Naive B cell (primary cell): ENCODE data around the gene SNHG17. TPM values are rescaled to one million over a fixed set of nuclear protein-coding genes. Genes with fewer than 3 reads are reported as not detected.

Source experiments
- ATAC-seq, 2 donors: fragments of 150-1000 bp; cut with Tn5 transposase; 2 replicates each; pipeline ENCODE4 v1.10.0; 2021; ENCODE audit warnings: low read depth in 2 of 2, mild to moderate bottlenecking in 2 of 2, moderate library complexity in 2 of 2
- DNase-seq: peaks from one replicate; pipeline ENCODE4 v3.0.0; 2022
- H3K27ac Mint-ChIP-seq, 6 donors: one replicate each; pipeline ENCODE4 v1.8.0; 2020 to 2022; ENCODE audit warnings: mild to moderate bottlenecking in 6 of 6, mixed read lengths in 6 of 6, moderate library complexity in 5 of 6, inconsistent platforms in 2 of 6
- H3K27me3 Mint-ChIP-seq, 3 donors: one replicate each; pipeline ENCODE4 v1.8.0; 2021 to 2022; ENCODE audit warnings: mixed read lengths in 3 of 3, mild to moderate bottlenecking in 1 of 3
- H3K36me3 Mint-ChIP-seq, 2 donors: one replicate each; pipeline ENCODE4 v1.8.0; 2020 to 2022; ENCODE audit warnings: mixed read lengths in 2 of 2, inconsistent platforms in 1 of 2, mild to moderate bottlenecking in 1 of 2
- H3K4me1 Mint-ChIP-seq, 3 donors: one replicate each; pipeline ENCODE4 v1.8.0; 2020 to 2022; ENCODE audit warnings: mixed read lengths in 3 of 3, inconsistent platforms in 1 of 3, mild to moderate bottlenecking in 1 of 3, moderate library complexity in 1 of 3
- H3K4me3 Mint-ChIP-seq, 8 donors: one replicate each; pipeline ENCODE4 v1.8.0; 2020 to 2022; ENCODE audit warnings: mild to moderate bottlenecking in 8 of 8, mixed read lengths in 8 of 8, moderate library complexity in 8 of 8, inconsistent platforms in 2 of 8
- H3K9me3 Mint-ChIP-seq, 7 donors: one replicate each; pipeline ENCODE4 v1.8.0; 2020 to 2022; ENCODE audit warnings: mixed read lengths in 7 of 7, mild to moderate bottlenecking in 5 of 7, inconsistent platforms in 2 of 7, moderate library complexity in 1 of 7
- polyA plus RNA-seq, 6 donors: library from polyadenylated mRNA; unstranded; fragments of 300-500 nt; fragmentation: Illumina TruSeq; gene quantifications; one replicate each; pipeline ENCODE4 v1.2.3, GENCODE V29; 2021; ENCODE audit warnings: low read depth in 6 of 6

Gene SNHG17
- polyA plus RNA-seq, 6 donors from 2014 or later, result 25.8 to 100.0 (median 56.5) TPM

DNA sequence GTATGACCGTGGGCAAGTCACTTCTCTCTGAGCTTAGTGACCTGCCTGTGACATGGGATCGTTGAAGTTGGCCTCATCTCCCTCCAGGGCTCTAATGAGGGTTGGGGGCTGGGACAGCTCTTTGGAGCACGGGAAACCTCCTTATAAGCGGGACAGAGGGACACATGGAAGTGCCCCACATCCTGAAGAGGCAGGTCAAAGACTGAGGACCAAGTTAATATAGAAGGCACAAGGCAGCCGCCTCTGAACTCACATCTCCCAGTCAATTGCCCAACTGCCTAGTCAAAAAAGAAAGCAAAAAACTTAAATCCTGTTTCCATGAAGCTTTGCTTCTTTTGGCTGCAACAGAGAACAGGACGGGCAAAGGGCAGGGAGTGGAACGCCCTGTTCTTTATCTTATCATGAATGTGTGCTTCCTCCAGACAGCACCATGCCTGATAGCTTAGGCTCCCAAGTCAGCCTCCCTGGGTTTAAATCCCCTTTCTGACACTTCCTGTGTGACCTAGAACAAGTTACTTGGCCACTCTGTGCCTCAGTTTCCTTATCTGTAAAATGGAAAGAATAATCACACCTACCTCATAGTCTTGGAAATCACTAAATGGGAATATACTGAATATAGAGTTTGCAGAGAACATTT lies 61.8 kb downstream of the SNHG17 start:
- Mint-ChIP-seq H3K4me1 (peaks cover 0 to 8% (median 6%) of the 10 kb centered on the region in 3 donors), H3K27ac (no peak overlapping the region), H3K4me3 (no peak overlapping the region), H3K27me3 (peaks cover 0 to 13% (median 12%) of the 10 kb centered on the region in 3 donors), H3K9me3 (peaks cover 0 to 2% (median 0%) of the 10 kb centered on the region in 7 donors), H3K36me3 (no peaks in the 10 kb centered on the region)
- ATAC-seq (no peak), DNase-seq (no peak)

DNA sequence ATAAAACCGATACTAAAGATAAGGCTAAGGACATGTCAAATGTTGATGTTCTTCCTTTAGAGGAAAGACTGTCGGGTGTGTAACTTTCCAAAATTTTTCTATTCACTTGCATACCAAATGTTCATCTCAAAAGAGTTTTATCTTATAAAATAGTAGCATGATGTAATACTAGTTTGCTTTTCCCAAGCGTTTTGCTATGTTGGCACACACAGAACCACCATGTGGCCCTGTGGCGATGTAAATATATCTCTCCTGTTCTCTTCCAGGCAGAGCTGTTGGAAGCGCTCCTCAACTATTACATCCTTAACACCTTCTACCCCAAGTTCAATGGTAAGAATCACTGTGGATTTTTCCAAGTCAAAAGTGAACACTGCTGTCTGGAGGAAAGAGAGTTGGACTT lies 62.3 kb downstream of the SNHG17 start:
- Mint-ChIP-seq H3K9me3 (peaks cover 0 to 2% (median 0%) of the 10 kb centered on the region in 7 donors), H3K27me3 (peaks cover 0 to 14% (median 13%) of the 10 kb centered on the region in 3 donors), H3K4me3 (no peak overlapping the region), H3K4me1 (peaks cover 0 to 8% (median 6%) of the 10 kb centered on the region in 3 donors), H3K36me3 (no peaks in the 10 kb centered on the region), H3K27ac (no peak overlapping the region)
- ATAC-seq (no peak), DNase-seq (no peak)

Other genes with a start within 250 kb of the SNHG17 start
- gene KIAA1755, start 174.6 kb downstream of the SNHG17 start, polyA plus RNA-seq, result not detected
- not detected for gene BPI, start 131.2 kb downstream of the SNHG17 start, polyA plus RNA-seq
- gene LBP, start 88.8 kb downstream of the SNHG17 start, polyA plus RNA-seq, result not detected
- 10 to 100 TPM in 5 of 6 donors, 1 to 10 TPM in 1; 6.3 to 17.4 (median 11.8) TPM for gene RALGAPB, start 37.5 kb upstream of the SNHG17 start, polyA plus RNA-seq
- not detected for gene ADIG, start 145.9 kb upstream of the SNHG17 start, polyA plus RNA-seq
- not detected for gene ARHGAP40, start 166.5 kb upstream of the SNHG17 start, polyA plus RNA-seq